Mucosa of descending colon (tissue), 3 donors: ENCODE measurements around the gene SIK2. TPM values are rescaled to one million over a fixed set of nuclear protein-coding genes. Genes with fewer than 3 reads are reported as not detected.
"Not testable (repeated sequence)": the region's sequence is repeated elsewhere in the genome, so short reads cannot be mapped to it uniquely, and the experiment has no call there.

Experiments used
- ATAC-seq: fragments of 200-7000 bp; cut with Tn5 transposase; one replicate; pipeline ENCODE4 v1.9.1; 2020; ENCODE audit warnings: mild to moderate bottlenecking, moderate library complexity
- DNase-seq, 3 donors: peaks; one replicate each; pipeline ENCODE4 v3.0.0-alpha.2; 2020
- H3K36me3 ChIP-seq: fragments of 200-600 bp; one replicate; pipeline ENCODE4 v1.8.0; 2021; ENCODE audit warnings: low read depth, mild to moderate bottlenecking
- H3K4me1 ChIP-seq: fragments of 200-600 bp; one replicate; pipeline ENCODE4 v1.8.0; 2021; ENCODE audit warnings: low read depth, mild to moderate bottlenecking
- H3K4me3 ChIP-seq: fragments of 200-600 bp; one replicate; pipeline ENCODE4 v1.8.0; 2021; ENCODE audit warnings: mild to moderate bottlenecking
- H3K9me3 ChIP-seq: fragments of 200-600 bp; one replicate; pipeline ENCODE4 v1.8.0; 2021; ENCODE audit warnings: mild to moderate bottlenecking
- CTCF ChIP-seq: fragments of 200-600 bp; IDR thresholded peaks from one replicate; pipeline ENCODE4 v1.8.0; 2022; ENCODE audit warnings: antibody characterized with exemption, mild to moderate bottlenecking
- intact Hi-C, 2 donors: fragments of 100-400 bp; cut with DNase I in 1 of 2; cut with micrococcal nuclease in 1 of 2; formaldehyde crosslinking; loops; one replicate each; pipeline versions ENCODE4 v1.11.0 to v1.11.1; 2022; cut with DNase I, micrococcal nuclease
- total RNA-seq, 3 donors: library from RNA; stranded (reverse); fragmentation: NEBNext Ultra II Directional in 2 of 3; extraction: Animal tissue kit (Norgen Biotek cat#: 25700) in 2 of 3; gene quantifications; one replicate each; pipeline versions ENCODE4 v1.2.1 to v1.2.4, GENCODE V29; 2021 to 2023
- donor health status: DM: no; HTN: no; CAD: no; lungs with moderate emphysema.
- donor health status: DM: no; HTN: no; CAD: no.
- donor health status: DM: no; HTN: yes; CAD: no.

The SIK2 gene
- total RNA-seq, 3 donors from 2014 or later, result 22.0 to 23.0 (median 22.7) TPM

GRCh38 chr11:111770581-111771134 is 168.4 kb downstream of the SIK2 start:
- Histone ChIP-seq H3K9me3 (no peaks in the 10 kb centered on the region), H3K36me3 (no peaks in the 10 kb centered on the region), H3K4me3 (no peak overlapping the region), H3K4me1 (no peaks in the 10 kb centered on the region)
- no peak for DNase-seq
- no peak for TF ChIP-seq CTCF
- intact Hi-C loops, result no loop called here
- no peak for ATAC-seq

- H3K4me3 ChIP-seq, H3K4me1 ChIP-seq, H3K36me3 ChIP-seq, DNase-seq, ATAC-seq, intact Hi-C loops, H3K9me3 ChIP-seq: not testable (repeated sequence)
Observed at GRCh38 chr11:111771205-111771604, 169.0 kb downstream of the SIK2 start.

GRCh38 chr11:111772535-111772934 is 170.3 kb downstream of the SIK2 start:
- Histone ChIP-seq H3K36me3 (no peaks in the 10 kb centered on the region), H3K9me3 (no peaks in the 10 kb centered on the region), H3K4me3 (no peak overlapping the region), H3K4me1 (no peaks in the 10 kb centered on the region)
- intact Hi-C loops, result no loop called here
- DNase-seq (no peak), ATAC-seq (no peak)
- TF ChIP-seq CTCF, result no peak

GRCh38 chr11:111774955-111775710 is 172.9 kb downstream of the SIK2 start:
- intact Hi-C loops, result loop anchor here (5.0 kb wide), 1 partner anchor 173 kb away; the partner anchor contains the start of gene SIK2 (in 2 of the 2)
- DNase-seq, result no peak
- no peak for ATAC-seq

GRCh38 chr11:111776398-111777093 is 174.3 kb downstream of the SIK2 start:
- H3K4me3 ChIP-seq, result no peak overlapping the region
- no peak for TF ChIP-seq CTCF
- ATAC-seq (peak; percentile 57), DNase-seq (no peak)
- intact Hi-C loops, result loop anchor here (5.0 kb wide), 1 partner anchor 174 kb away; the partner anchor contains the start of gene SIK2 (in 2 of the 2)
- no peaks in the 10 kb centered on the region for H3K9me3 ChIP-seq
- peaks cover 4% of the 10 kb centered on the region for H3K4me1 ChIP-seq
- no peaks in the 10 kb centered on the region for H3K36me3 ChIP-seq

More at GRCh38 chr11:111774955-111775710, 172.9 kb downstream of the SIK2 start:
- no peak for TF ChIP-seq CTCF
- H3K4me1 ChIP-seq, result no peaks in the 10 kb centered on the region
- H3K4me3 ChIP-seq, result no peak overlapping the region
- H3K36me3 ChIP-seq, result no peaks in the 10 kb centered on the region
- no peaks in the 10 kb centered on the region for H3K9me3 ChIP-seq
